Effector memory CD8-positive, alpha-beta T cell (primary cell): ENCODE results near the gene LTA4H.

Source experiments
- ATAC-seq: fragments of 150-1000 bp; cut with Tn5 transposase; replicated peaks from 2 replicates; pipeline ENCODE4 v1.10.0; 2021; ENCODE audit warnings: mild to moderate bottlenecking, moderate library complexity
- DNase-seq, 3 experiments: peaks; one replicate each; pipeline ENCODE4 v3.0.0; 2021
- H3K27ac Mint-ChIP-seq, 2 donors: one replicate each; pipeline ENCODE4 v1.8.0; 2022; ENCODE audit warnings: mild to moderate bottlenecking in 2 of 2, mixed read lengths in 2 of 2, moderate library complexity in 2 of 2
- H3K27me3 Mint-ChIP-seq, 2 donors: one replicate each; pipeline ENCODE4 v1.8.0; 2022; ENCODE audit warnings: mixed read lengths in 2 of 2
- H3K36me3 Mint-ChIP-seq: one replicate; pipeline ENCODE4 v1.8.0; 2022; ENCODE audit warnings: mild to moderate bottlenecking, moderate library complexity, mixed read lengths; ENCODE audit not compliant: insufficient read depth
- H3K4me1 Mint-ChIP-seq, 2 donors: one replicate each; pipeline ENCODE4 v1.8.0; 2022; ENCODE audit warnings: low read depth in 2 of 2, mixed read lengths in 2 of 2
- H3K4me3 Mint-ChIP-seq, 2 donors: one replicate each; pipeline ENCODE4 v1.8.0; 2022; ENCODE audit warnings: mild to moderate bottlenecking in 2 of 2, mixed read lengths in 2 of 2, moderate library complexity in 2 of 2
- H3K9me3 Mint-ChIP-seq, 2 donors: one replicate each; pipeline ENCODE4 v1.8.0; 2022; ENCODE audit warnings: mixed read lengths in 2 of 2
- total RNA-seq, 9 experiments: gene quantifications; one replicate each; lab custom pipeline; 2026; lab: John Stamatoyannopoulos, UW

The LTA4H gene
- total RNA-seq: 55.8 to 108 (median 77.9) reads per million in 9 experiments

DNA sequence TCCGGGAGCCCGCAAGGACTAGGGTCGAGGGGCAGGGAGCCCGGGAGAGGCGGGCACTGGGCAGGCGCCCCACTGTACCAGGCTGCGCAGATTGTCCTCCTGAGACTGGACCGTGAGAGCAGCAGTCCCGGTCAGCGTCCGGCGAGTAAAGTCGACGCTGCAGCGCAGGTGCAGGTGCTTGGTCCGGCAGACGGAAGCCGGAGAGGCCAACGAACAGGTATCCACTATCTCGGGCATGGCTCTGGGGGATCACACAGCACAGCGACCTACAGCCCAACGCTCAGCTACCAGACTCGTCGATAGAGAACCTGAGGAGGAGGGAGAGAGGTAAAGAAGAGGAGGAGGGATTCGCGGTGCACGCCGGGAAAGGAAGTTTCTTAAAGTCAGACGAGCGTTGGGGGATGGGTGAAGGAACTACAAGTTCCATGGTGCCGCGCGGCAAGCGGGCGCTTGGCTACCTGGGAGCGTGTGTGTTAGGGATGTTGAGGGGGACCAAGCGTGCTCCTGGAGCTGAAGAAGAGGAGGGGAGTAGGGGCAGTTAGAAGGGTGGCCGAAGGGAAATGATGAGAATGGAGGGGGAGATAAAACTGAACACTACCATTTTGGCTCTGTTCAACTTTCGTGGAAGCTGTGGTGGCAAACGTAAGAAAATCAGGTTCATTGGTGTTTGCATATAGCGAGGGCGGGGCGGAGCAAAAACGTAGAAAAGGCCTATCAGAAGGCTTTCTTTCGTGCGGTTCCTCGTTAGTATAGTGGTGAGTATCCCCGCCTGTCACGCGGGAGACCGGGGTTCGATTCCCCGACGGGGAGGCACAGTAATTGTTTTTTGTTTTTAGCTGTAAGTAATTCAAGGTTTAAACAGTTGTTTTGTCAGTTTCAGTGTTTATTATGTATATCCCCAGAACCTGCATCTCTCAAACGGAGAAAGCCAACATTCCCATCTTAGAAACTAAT lies at the start of gene LTA4H:
LTA4H (minus strand) TSS at position 305 of the 954 bp plus-strand sequence; CDS start at position 237, 68 bp downstream.
- Mint-ChIP-seq H3K27me3 (no peaks in the 10 kb centered on the region), H3K4me1 (peaks cover 0 to 1% of the 10 kb centered on the region in 2 donors), H3K9me3 (no peaks in the 10 kb centered on the region), H3K36me3 (no peaks in the 10 kb centered on the region), H3K4me3 (no peak within 1 kb of the TSS), H3K27ac (no peak within 1 kb of the TSS)
- peak; percentile 93 for ATAC-seq
- DNase-seq: peak; percentile 95 to 98 (median 97)

GRCh38 chr12:96084624-96085023 lies 49.2 kb upstream of the LTA4H start:
- peak overlapping the region; percentile 15 to 16 for H3K27ac Mint-ChIP-seq
- H3K27me3 Mint-ChIP-seq: peaks cover 0 to 9% of the 10 kb centered on the region in 2 donors
- peaks cover 0 to 5% of the 10 kb centered on the region in 2 donors for H3K9me3 Mint-ChIP-seq
- H3K4me1 Mint-ChIP-seq: no peaks in the 10 kb centered on the region
- ATAC-seq (no peak), DNase-seq (no peak)
- no peaks in the 10 kb centered on the region for H3K36me3 Mint-ChIP-seq
- no peak overlapping the region for H3K4me3 Mint-ChIP-seq

GRCh38 chr12:96083020-96083719 lies 47.8 kb upstream of the LTA4H start:
- Mint-ChIP-seq H3K27me3 (peaks cover 0 to 11% of the 10 kb centered on the region in 2 donors), H3K9me3 (peaks cover 0 to 5% of the 10 kb centered on the region in 2 donors), H3K36me3 (no peaks in the 10 kb centered on the region), H3K4me3 (no peak overlapping the region), H3K4me1 (no peaks in the 10 kb centered on the region), H3K27ac (no peak overlapping the region)
- DNase-seq: no peak
- ATAC-seq: no peak

GRCh38 chr12:96081596-96081995 lies 46.2 kb upstream of the LTA4H start:
- Mint-ChIP-seq H3K4me1 (no peaks in the 10 kb centered on the region), H3K4me3 (no peak overlapping the region), H3K27me3 (peaks cover 0 to 15% of the 10 kb centered on the region in 2 donors), H3K36me3 (no peaks in the 10 kb centered on the region), H3K9me3 (peaks cover 0 to 5% of the 10 kb centered on the region in 2 donors), H3K27ac (no peak overlapping the region)
- ATAC-seq (no peak), DNase-seq (no peak)

- no peak overlapping the region for H3K27ac Mint-ChIP-seq
- peaks cover 4 to 15% of the 10 kb centered on the region in 2 donors for H3K27me3 Mint-ChIP-seq
- DNase-seq (no peak), ATAC-seq (no peak)
- no peak overlapping the region for H3K4me3 Mint-ChIP-seq
- no peaks in the 10 kb centered on the region for H3K9me3 Mint-ChIP-seq
- peaks cover 0 to 2% of the 10 kb centered on the region in 2 donors for H3K4me1 Mint-ChIP-seq
- no peaks in the 10 kb centered on the region for H3K36me3 Mint-ChIP-seq
Observed at GRCh38 chr12:96078231-96079135, 43.1 kb upstream of the LTA4H start.

GRCh38 chr12:96077081-96077480 lies 41.7 kb upstream of the LTA4H start:
- H3K36me3 Mint-ChIP-seq: no peaks in the 10 kb centered on the region
- peaks cover 0 to 3% of the 10 kb centered on the region in 2 donors for H3K4me1 Mint-ChIP-seq
- H3K27me3 Mint-ChIP-seq: peaks cover 15 to 23% of the 10 kb centered on the region in 2 donors
- DNase-seq: no peak
- no peak overlapping the region for H3K27ac Mint-ChIP-seq
- H3K4me3 Mint-ChIP-seq: no peak overlapping the region
- no peaks in the 10 kb centered on the region for H3K9me3 Mint-ChIP-seq
- ATAC-seq: no peak

DNA sequence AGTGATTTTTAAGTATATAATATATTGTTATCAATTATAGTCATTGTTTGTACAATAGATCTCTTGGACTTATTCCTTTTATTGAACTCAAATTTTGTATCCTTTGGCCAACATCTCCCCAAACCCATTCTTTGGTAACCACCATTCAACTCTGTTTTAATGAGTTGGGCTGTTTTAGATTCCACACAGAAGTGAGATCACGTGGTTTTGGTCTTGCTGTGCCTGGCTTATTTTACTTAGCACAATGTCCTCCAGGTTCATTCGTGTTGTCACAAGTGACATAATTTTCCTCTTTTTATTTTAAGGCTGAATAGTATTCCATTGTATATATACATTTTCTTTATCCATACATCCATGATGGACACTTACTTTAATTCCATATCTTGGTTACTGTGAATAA lies 40.2 kb upstream of the LTA4H start:
- Mint-ChIP-seq H3K4me3 (no peak overlapping the region), H3K4me1 (peaks cover 5 to 6% of the 10 kb centered on the region in 2 donors), H3K27me3 (peaks cover 15 to 23% of the 10 kb centered on the region in 2 donors), H3K36me3 (no peaks in the 10 kb centered on the region), H3K9me3 (no peaks in the 10 kb centered on the region), H3K27ac (no peak overlapping the region)
- no peak for DNase-seq
- ATAC-seq: no peak

GRCh38 chr12:96073346-96074330 lies 38.3 kb upstream of the LTA4H start:
- H3K27me3 Mint-ChIP-seq: peaks cover 14 to 15% of the 10 kb centered on the region in 2 donors
- H3K9me3 Mint-ChIP-seq: no peaks in the 10 kb centered on the region
- H3K4me1 Mint-ChIP-seq: peaks cover 5 to 8% of the 10 kb centered on the region in 2 donors
- no peak overlapping the region for H3K27ac Mint-ChIP-seq
- H3K36me3 Mint-ChIP-seq: no peaks in the 10 kb centered on the region
- no peak overlapping the region for H3K4me3 Mint-ChIP-seq
- DNase-seq: no peak
- no peak for ATAC-seq

DNA sequence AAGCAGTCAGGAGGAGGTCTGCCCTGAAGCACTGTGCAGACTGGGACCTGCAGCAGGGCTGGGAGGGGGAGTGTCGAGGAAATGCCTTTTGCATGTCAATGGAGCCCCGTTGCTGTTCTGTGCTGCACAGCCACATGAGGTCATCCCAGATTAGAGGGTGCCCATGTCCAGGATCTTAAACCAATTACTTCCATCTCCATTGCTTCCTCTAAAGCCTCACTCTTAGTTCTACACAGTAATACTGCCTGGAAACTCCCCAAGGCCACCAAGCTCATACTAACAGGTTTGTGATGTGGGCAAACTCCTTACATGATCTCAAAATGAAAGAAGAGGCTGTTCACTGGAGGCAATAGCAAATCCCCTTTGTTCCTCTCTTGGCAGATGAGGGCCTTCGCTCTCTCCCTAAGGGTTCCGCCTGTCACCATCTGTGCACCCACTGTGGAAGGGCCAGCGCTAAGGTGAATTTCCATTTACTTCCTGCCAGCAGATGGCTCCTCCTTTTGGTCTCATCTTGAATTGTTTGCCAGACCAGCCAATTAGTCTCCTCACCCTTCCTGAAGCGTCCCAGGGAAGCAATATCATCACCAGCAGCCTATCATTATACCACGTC lies 35.4 kb upstream of the LTA4H start:
- no peak for ATAC-seq
- Mint-ChIP-seq H3K27me3 (peaks cover 8 to 15% of the 10 kb centered on the region in 2 donors), H3K4me3 (no peak overlapping the region), H3K36me3 (no peaks in the 10 kb centered on the region), H3K27ac (no peak overlapping the region), H3K4me1 (peaks cover 5 to 8% of the 10 kb centered on the region in 2 donors), H3K9me3 (no peaks in the 10 kb centered on the region)
- no peak for DNase-seq

GRCh38 chr12:96069511-96070231 lies 34.3 kb upstream of the LTA4H start:
- DNase-seq (no peak), ATAC-seq (no peak)
- peaks cover 8 to 23% of the 10 kb centered on the region in 2 donors for H3K27me3 Mint-ChIP-seq
- no peak overlapping the region for H3K27ac Mint-ChIP-seq
- H3K36me3 Mint-ChIP-seq: no peaks in the 10 kb centered on the region
- no peaks in the 10 kb centered on the region for H3K9me3 Mint-ChIP-seq
- no peak overlapping the region for H3K4me3 Mint-ChIP-seq
- H3K4me1 Mint-ChIP-seq: peaks cover 5 to 13% of the 10 kb centered on the region in 2 donors

DNA sequence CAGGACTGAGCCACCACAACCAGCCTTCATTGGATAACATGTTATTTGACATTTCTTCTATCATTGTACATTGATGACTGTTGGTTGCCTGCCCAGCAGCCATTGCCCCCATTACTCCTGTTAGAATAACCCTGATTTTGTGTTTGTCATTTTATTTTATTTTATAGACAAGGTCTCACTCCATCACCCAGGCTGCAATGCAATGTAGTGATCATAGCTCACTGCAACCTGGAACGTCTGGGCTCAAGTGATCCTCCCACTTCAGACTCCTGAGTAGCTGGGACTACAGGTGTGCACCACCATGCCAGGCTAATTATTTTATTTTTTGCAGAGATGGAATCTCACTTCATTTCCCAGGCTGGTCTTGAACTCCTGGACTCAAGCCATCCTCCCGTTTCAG lies 33.2 kb upstream of the LTA4H start:
- Mint-ChIP-seq H3K27me3 (peaks cover 8 to 21% of the 10 kb centered on the region in 2 donors), H3K4me3 (no peak overlapping the region), H3K27ac (peak overlapping the region in 1 of 2 donors; percentile 41), H3K9me3 (no peaks in the 10 kb centered on the region), H3K4me1 (peaks cover 13 to 20% of the 10 kb centered on the region in 2 donors), H3K36me3 (no peaks in the 10 kb centered on the region)
- ATAC-seq (no peak), DNase-seq (no peak)
